Measurements from ENCODE around the gene TMEM131L. TPM values are rescaled to one million over a fixed set of nuclear protein-coding genes. Genes with fewer than 3 reads are reported as not detected.

Gene TMEM131L
- total RNA-seq, 1 donor from 2014 or later, result 18.9 TPM

- DNase-seq (ENCODE audit: low spot score, unreplicated experiment), result no peak
- H3K4me1 Mint-ChIP-seq (ENCODE audit: low read depth), result no peaks in the 10 kb centered on the region
- H3K9me3 Mint-ChIP-seq (ENCODE audit: low read depth), result no peaks in the 10 kb centered on the region
- H3K4me3 Mint-ChIP-seq (ENCODE audit: low read depth), result no peak overlapping the region
- H3K27ac Mint-ChIP-seq, result no peak overlapping the region
- no peak for TF ChIP-seq CTCF (IDR thresholded peaks at IDR 0.05; ENCODE audit: unreplicated experiment)
- H3K36me3 Mint-ChIP-seq (ENCODE audit: insufficient read depth), result no peaks in the 10 kb centered on the region
- no peaks in the 10 kb centered on the region for H3K27me3 Mint-ChIP-seq
Observed at GRCh38 chr4:153419673-153420278, 46.4 kb upstream of the TMEM131L start.

- TF ChIP-seq CTCF (IDR thresholded peaks at IDR 0.05; ENCODE audit: unreplicated experiment), result no peak
- DNase-seq (ENCODE audit: low spot score, unreplicated experiment), result no peak
- H3K36me3 Mint-ChIP-seq (ENCODE audit: insufficient read depth), result no peaks in the 10 kb centered on the region
- H3K4me3 Mint-ChIP-seq (ENCODE audit: low read depth), result no peak overlapping the region
- H3K27ac Mint-ChIP-seq, result no peak overlapping the region
- H3K27me3 Mint-ChIP-seq, result no peaks in the 10 kb centered on the region
- no peaks in the 10 kb centered on the region for H3K4me1 Mint-ChIP-seq (ENCODE audit: low read depth)
- H3K9me3 Mint-ChIP-seq (ENCODE audit: low read depth), result no peaks in the 10 kb centered on the region
Observed at GRCh38 chr4:153420361-153420760, 45.8 kb upstream of the TMEM131L start.

GRCh38 chr4:153421941-153422340 lies 44.2 kb upstream of the TMEM131L start:
- Mint-ChIP-seq H3K27ac (no peak overlapping the region), H3K36me3 (ENCODE audit: insufficient read depth) (no peaks in the 10 kb centered on the region), H3K4me1 (ENCODE audit: low read depth) (no peaks in the 10 kb centered on the region), H3K27me3 (no peaks in the 10 kb centered on the region), H3K4me3 (ENCODE audit: low read depth) (no peak overlapping the region), H3K9me3 (ENCODE audit: low read depth) (no peaks in the 10 kb centered on the region)
- no peak for TF ChIP-seq CTCF (IDR thresholded peaks at IDR 0.05; ENCODE audit: unreplicated experiment)
- DNase-seq (ENCODE audit: low spot score, unreplicated experiment), result no peak

- no peaks in the 10 kb centered on the region for H3K27me3 Mint-ChIP-seq
- H3K36me3 Mint-ChIP-seq (ENCODE audit: insufficient read depth), result no peaks in the 10 kb centered on the region
- no peak overlapping the region for H3K4me3 Mint-ChIP-seq (ENCODE audit: low read depth)
Observed at GRCh38 chr4:153426207-153426885, 39.8 kb upstream of the TMEM131L start.

More at GRCh38 chr4:153426207-153426885, 39.8 kb upstream of the TMEM131L start:
- TF ChIP-seq CTCF (IDR thresholded peaks at IDR 0.05; ENCODE audit: unreplicated experiment), result no peak
- no peak for DNase-seq (ENCODE audit: low spot score, unreplicated experiment)
- no peaks in the 10 kb centered on the region for H3K9me3 Mint-ChIP-seq (ENCODE audit: low read depth)
- H3K4me1 Mint-ChIP-seq (ENCODE audit: low read depth), result no peaks in the 10 kb centered on the region
- H3K27ac Mint-ChIP-seq, result no peak overlapping the region

All from progenitor cell of endocrine pancreas (in vitro differentiated cells).